Fibroblast of peridontal ligament (primary cell): ENCODE data around the gene OSTM1.

ENCODE experiments used
- DNase-seq: peaks from one replicate; pipeline ENCODE4 v3.0.0-alpha.2; 2010; ENCODE audit errors: extremely low read depth

Gene OSTM1

GRCh38 chr6:108074359-108075144, at the start of gene OSTM1:
OSTM1 (minus strand) TSS chr6:108074741; CDS start chr6:108074651, 90 bp downstream.
- peak; percentile 75 for DNase-seq

- DNase-seq: no peak
These were observed 49.4 kb upstream of the OSTM1 start for GRCh38 chr6:108123946-108124345.

- no peak for DNase-seq
These were observed 49.0 kb upstream of the OSTM1 start for GRCh38 chr6:108123481-108123929.

GRCh38 chr6:108121612-108122011, 47.1 kb upstream of the OSTM1 start:
- DNase-seq: no peak

- no peak for DNase-seq
These were observed 45.8 kb upstream of the OSTM1 start for GRCh38 chr6:108120311-108120710.

- no peak for DNase-seq
These were observed 45.2 kb upstream of the OSTM1 start for GRCh38 chr6:108119769-108120141.

GRCh38 chr6:108118810-108119768, 44.5 kb upstream of the OSTM1 start:
- DNase-seq: peak; percentile 20

- no peak for DNase-seq
These were observed 43.8 kb upstream of the OSTM1 start for GRCh38 chr6:108118359-108118724.

- DNase-seq: peak; percentile 26
These were observed 43.2 kb upstream of the OSTM1 start for GRCh38 chr6:108117427-108118358.

- DNase-seq: no peak
These were observed 42.2 kb upstream of the OSTM1 start for GRCh38 chr6:108116546-108117426.

- no peak for DNase-seq
These were observed 41.1 kb upstream of the OSTM1 start for GRCh38 chr6:108115598-108116058.

- DNase-seq: peak; percentile 64
These were observed 40.5 kb upstream of the OSTM1 start for GRCh38 chr6:108114841-108115597.

GRCh38 chr6:108113557-108114519, 39.3 kb upstream of the OSTM1 start:
- DNase-seq: peak; percentile 76

- DNase-seq: no peak
These were observed 33.8 kb upstream of the OSTM1 start for GRCh38 chr6:108108374-108108773.

- DNase-seq: no peak
These were observed 32.6 kb upstream of the OSTM1 start for GRCh38 chr6:108107102-108107501.

GRCh38 chr6:108106694-108107093, 32.2 kb upstream of the OSTM1 start:
- DNase-seq: no peak

- DNase-seq: no peak
These were observed 31.7 kb upstream of the OSTM1 start for GRCh38 chr6:108106261-108106660.

- peak; percentile 23 for DNase-seq
These were observed 31.0 kb upstream of the OSTM1 start for GRCh38 chr6:108105571-108105970.
